Esophagus squamous epithelium (tissue), 4 donors: ENCODE measurements around the gene PIGU.

ENCODE experiments used
- CTCF ChIP-seq, 6 experiments: fragments of 450-650 bp in 4 of 6; fragments of 200-600 bp in 2 of 6; sonication (generic) in 2 of 6; IDR thresholded peaks; one replicate each; pipeline ENCODE4 v1.5.1; 2016 to 2019; ENCODE audit warnings: antibody characterized with exemption in 6 of 6, mild to moderate bottlenecking in 4 of 6, moderate library complexity in 4 of 6
- POLR2A ChIP-seq, 4 donors: fragments of 450-650 bp; IDR thresholded peaks; one replicate each; pipeline ENCODE4 v1.6.1; 2017; ENCODE audit warnings: antibody characterized with exemption in 4 of 4, mild to moderate bottlenecking in 4 of 4, moderate library complexity in 3 of 4

- TF ChIP-seq CTCF (IDR thresholded peaks at IDR 0.05) (no peak), POLR2A (IDR thresholded peaks at IDR 0.05) (no peak)
Measured at GRCh38 chr20:34607066-34607465, 69.8 kb downstream of the PIGU start.
